ENCODE measurements around the gene PLEKHG5.

DNA sequence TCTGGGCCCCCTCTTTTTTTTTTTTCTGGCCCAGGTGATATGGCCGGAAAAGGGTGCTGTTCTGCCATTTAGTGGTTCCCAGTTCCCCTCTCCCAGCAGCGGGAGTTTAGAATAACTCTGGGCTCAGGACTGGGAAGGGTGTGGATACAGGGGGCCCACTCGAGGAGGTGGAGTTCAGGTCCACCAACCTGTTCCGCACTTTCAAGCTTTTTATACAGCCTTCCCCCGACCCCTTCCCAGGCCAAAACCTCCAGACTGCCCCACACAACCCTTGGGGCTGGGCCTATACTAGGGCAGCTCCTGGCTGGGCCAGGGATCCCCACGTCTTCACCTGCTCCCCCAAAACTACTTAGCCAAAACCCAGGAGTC is 402 bp downstream of the PLEKHG5 start:
- TF ChIP-seq, protein P1, sequence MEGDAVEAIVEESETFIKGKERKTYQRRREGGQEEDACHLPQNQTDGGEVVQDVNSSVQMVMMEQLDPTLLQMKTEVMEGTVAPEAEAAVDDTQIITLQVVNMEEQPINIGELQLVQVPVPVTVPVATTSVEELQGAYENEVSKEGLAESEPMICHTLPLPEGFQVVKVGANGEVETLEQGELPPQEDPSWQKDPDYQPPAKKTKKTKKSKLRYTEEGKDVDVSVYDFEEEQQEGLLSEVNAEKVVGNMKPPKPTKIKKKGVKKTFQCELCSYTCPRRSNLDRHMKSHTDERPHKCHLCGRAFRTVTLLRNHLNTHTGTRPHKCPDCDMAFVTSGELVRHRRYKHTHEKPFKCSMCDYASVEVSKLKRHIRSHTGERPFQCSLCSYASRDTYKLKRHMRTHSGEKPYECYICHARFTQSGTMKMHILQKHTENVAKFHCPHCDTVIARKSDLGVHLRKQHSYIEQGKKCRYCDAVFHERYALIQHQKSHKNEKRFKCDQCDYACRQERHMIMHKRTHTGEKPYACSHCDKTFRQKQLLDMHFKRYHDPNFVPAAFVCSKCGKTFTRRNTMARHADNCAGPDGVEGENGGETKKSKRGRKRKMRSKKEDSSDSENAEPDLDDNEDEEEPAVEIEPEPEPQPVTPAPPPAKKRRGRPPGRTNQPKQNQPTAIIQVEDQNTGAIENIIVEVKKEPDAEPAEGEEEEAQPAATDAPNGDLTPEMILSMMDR (IDR thresholded peaks at IDR 0.05; ENCODE audit: low read depth, low read length) = no peak
- no peak for TF ChIP-seq EZH2phosphoT487 (IDR thresholded peaks at IDR 0.05; ENCODE audit: low read depth)
